ENCODE data around the gene RPA3. TPM values are rescaled to one million over a fixed set of nuclear protein-coding genes. Genes with fewer than 3 reads are reported as not detected.
A peak's percentile ranks its signal among the peaks of the same experiment; 100 is the strongest.
"Not testable (repeated sequence)": the region's sequence is repeated elsewhere in the genome, so short reads cannot be mapped to it uniquely, and the experiment has no call there.

Gene RPA3
- total RNA-seq, 4 donors from 2014 or later = 5.3 to 19.2 (median 18.6) TPM

DNA sequence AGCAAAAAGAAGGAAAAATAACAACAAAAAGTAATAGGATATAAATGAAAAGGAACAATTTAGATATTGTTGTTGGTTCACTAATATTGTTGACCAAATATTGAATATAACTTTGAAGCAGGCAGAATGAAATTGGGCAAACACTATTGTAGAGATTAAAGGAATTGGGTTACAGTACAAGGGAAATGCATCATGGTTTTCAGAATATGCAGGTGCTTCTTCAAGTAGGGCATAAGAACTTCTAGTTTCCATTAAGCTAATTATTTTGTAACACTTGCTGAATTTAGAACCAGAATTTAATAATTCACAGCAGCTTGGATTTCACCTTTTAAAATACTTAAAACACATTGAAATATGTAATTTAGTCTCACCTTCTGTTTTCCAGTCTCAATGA lies 36.5 kb downstream of the RPA3 start:
- intact Hi-C loops (cut with DNase I; ENCODE audit: low total_unique reads) = no loop called here
- TF ChIP-seq POLR2A (IDR thresholded peaks at IDR 0.05) = no peak
- TF ChIP-seq, protein P1, sequence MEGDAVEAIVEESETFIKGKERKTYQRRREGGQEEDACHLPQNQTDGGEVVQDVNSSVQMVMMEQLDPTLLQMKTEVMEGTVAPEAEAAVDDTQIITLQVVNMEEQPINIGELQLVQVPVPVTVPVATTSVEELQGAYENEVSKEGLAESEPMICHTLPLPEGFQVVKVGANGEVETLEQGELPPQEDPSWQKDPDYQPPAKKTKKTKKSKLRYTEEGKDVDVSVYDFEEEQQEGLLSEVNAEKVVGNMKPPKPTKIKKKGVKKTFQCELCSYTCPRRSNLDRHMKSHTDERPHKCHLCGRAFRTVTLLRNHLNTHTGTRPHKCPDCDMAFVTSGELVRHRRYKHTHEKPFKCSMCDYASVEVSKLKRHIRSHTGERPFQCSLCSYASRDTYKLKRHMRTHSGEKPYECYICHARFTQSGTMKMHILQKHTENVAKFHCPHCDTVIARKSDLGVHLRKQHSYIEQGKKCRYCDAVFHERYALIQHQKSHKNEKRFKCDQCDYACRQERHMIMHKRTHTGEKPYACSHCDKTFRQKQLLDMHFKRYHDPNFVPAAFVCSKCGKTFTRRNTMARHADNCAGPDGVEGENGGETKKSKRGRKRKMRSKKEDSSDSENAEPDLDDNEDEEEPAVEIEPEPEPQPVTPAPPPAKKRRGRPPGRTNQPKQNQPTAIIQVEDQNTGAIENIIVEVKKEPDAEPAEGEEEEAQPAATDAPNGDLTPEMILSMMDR (IDR thresholded peaks at IDR 0.05) = no peak
- Histone ChIP-seq H3K4me3 (no peak overlapping the region), H3K27ac (peak overlapping the region in 1 of 2 donors; percentile 70), H3K36me3 (no peaks in the 10 kb centered on the region), H3K4me1 (peaks cover 0 to 5% of the 10 kb centered on the region in 2 donors), H3K27me3 (no peaks in the 10 kb centered on the region), H3K9me3 (no peaks in the 10 kb centered on the region)
- no peak for DNase-seq

DNA sequence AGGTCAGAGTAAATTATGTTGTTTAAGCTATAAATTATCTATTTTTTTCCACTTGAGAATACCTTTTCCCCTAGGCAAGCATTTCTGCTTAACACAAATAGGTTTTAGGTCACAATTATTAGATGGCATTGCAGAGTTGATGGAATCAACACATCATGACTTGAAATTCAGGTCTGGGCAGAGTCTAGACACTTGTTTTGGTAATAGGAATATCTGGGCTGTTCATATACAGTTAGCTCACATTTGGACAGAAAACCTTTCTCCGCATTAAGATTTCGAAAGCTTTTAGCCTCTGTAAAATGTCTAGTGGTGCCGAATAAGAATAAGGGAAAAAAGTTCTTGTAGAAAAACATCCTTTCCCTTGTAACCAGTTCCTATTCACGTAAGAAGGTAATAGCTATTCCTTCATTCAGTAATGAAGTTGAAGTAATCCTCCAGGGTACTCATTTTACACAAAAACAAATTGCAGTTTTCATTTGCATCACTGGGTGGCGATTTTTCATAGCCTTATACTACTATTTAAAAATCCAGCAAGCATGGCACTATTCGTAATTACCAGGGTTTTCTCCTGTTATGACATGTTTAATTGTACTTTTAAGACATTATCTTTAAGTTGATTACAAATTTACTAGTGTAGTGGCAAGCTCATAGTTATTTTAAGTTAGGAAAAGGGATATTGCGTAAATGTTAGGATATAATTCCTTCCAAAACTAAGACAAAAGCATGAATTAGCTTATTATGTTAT lies 37.0 kb downstream of the RPA3 start:
- intact Hi-C loops (cut with DNase I; ENCODE audit: low total_unique reads) = no loop called here
- DNase-seq = peak in 1 of 2 donors; percentile 57
- TF ChIP-seq POLR2A (IDR thresholded peaks at IDR 0.05) = no peak
- TF ChIP-seq, protein P1 (IDR thresholded peaks at IDR 0.05) = peak; percentile 63 to 77 (median 72)
- peaks cover 0 to 5% of the 10 kb centered on the region in 2 donors for H3K4me1 ChIP-seq
- H3K27ac ChIP-seq = peak overlapping the region; percentile 46 to 70
- H3K36me3 ChIP-seq = no peaks in the 10 kb centered on the region
- no peaks in the 10 kb centered on the region for H3K9me3 ChIP-seq
- no peaks in the 10 kb centered on the region for H3K27me3 ChIP-seq
- no peak overlapping the region for H3K4me3 ChIP-seq

DNA sequence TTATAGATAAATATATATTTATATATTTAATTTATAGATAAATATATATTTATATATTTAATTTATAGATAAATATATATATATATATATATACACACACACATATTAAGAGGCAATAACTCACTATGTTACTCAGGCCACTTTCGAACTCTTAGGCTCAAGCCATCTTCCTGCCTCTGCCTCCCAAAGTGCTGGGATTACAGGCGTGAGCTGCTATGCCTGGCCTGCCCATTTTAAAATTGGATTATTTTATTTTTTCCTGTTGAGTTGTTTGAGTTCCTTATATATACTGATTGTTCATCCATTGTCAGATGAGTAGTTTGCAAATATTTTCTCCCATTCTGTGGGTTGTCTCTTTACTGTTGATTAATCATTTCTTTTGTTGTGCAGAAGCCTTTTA lies 38.8 kb downstream of the RPA3 start:
- intact Hi-C loops (cut with DNase I; ENCODE audit: low total_unique reads); H3K27me3 ChIP-seq; H3K4me1 ChIP-seq; H3K36me3 ChIP-seq; H3K27ac ChIP-seq; H3K4me3 ChIP-seq; DNase-seq; H3K9me3 ChIP-seq: not testable (repeated sequence)

DNA sequence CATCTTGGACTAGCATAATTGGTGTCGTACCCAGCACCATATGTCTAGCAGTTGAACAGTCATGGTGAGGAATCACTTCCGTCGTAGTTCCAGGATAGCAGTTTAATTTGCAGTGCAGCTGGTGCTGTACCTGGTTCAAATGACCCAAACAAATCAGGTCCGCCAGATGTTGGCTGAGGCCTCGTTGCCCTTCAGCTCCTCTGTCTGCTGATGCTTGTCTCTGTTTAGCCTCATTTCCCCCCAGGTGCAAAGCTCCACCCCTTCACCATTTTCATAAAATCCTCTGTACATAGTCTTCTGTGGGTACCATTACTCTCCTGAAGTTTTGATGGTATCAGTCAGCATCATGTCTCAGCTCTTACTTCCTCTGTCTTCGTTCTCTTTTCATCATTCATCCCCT lies 42.7 kb downstream of the RPA3 start:
- TF ChIP-seq, protein P1 (IDR thresholded peaks at IDR 0.05) = no peak
- Histone ChIP-seq H3K9me3 (no peaks in the 10 kb centered on the region), H3K27ac (no peak overlapping the region), H3K4me1 (no peaks in the 10 kb centered on the region), H3K27me3 (no peaks in the 10 kb centered on the region), H3K4me3 (no peak overlapping the region), H3K36me3 (no peaks in the 10 kb centered on the region)
- intact Hi-C loops (cut with DNase I; ENCODE audit: low total_unique reads) = no loop called here
- no peak for DNase-seq

DNA sequence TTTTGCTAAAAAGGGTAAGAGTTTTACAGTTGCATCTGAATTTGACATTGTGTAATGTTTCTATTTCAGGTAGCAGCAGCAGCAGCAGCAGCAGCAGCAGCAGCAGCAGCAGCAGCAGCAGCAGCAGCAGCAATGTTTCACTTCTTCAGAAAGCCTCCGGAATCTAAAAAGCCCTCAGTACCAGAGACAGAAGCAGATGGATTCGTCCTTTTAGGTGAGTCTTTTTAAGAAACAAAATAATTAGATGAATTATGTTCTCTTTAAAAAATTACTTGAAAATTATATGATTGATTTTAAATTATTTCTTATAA lies 45.2 kb downstream of the RPA3 start:
- Histone ChIP-seq H3K4me3 (no peak overlapping the region), H3K36me3 (no peaks in the 10 kb centered on the region), H3K27me3 (no peaks in the 10 kb centered on the region), H3K27ac (no peak overlapping the region), H3K9me3 (no peaks in the 10 kb centered on the region), H3K4me1 (no peaks in the 10 kb centered on the region)
- TF ChIP-seq POLR2A (IDR thresholded peaks at IDR 0.05) = no peak
- intact Hi-C loops (cut with DNase I; ENCODE audit: low total_unique reads) = no loop called here
- DNase-seq = no peak

DNA sequence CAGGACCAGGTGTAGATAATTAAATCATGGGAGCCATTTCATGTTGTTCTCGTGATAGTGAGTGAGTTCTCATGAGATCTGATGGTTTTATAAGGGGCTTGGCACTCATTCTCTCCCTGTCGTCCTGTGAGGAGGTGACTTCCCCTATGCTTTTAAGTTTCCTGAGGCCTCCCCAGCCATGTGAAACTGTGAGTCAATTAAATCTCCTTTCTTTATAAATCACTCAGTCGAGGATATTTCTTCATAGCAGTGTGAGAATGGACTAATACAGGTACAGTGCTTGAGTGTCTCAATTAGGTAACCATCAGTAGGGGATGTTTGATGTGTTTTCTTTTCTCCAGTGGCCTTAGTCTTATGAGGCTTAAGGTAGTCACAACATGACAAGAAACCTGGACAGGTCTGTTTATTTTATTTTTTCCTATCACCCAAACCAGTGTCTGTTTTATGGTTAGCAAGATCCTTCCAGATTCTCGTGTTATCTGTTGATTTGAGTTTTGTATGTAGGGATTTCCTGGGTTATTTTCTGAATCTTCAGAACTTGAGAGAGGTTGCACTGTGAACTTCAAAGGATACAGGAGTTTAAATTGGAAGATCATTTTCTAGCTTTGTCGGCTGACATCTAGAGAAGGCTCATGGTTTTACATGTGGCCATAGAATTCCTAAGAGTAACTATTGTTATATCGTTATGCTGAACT lies 45.7 kb downstream of the RPA3 start:
- H3K27me3 ChIP-seq = no peaks in the 10 kb centered on the region
- H3K36me3 ChIP-seq = no peaks in the 10 kb centered on the region
- H3K9me3 ChIP-seq = no peaks in the 10 kb centered on the region
- no peak overlapping the region for H3K27ac ChIP-seq
- H3K4me1 ChIP-seq = no peaks in the 10 kb centered on the region
- intact Hi-C loops (cut with DNase I; ENCODE audit: low total_unique reads) = no loop called here
- TF ChIP-seq POLR2A (IDR thresholded peaks at IDR 0.05) = no peak
- TF ChIP-seq, protein P1 (IDR thresholded peaks at IDR 0.05) = no peak
- DNase-seq = no peak
- H3K4me3 ChIP-seq = no peak overlapping the region

All from uterus (tissue), 4 donors.